ENCODE measurements around the gene KCTD15. TPM values are rescaled to one million over a fixed set of nuclear protein-coding genes. Genes with fewer than 3 reads are reported as not detected.

Gene KCTD15
- total and polyA plus RNA-seq, 4 donors: 0.89 to 13.8 (median 8.1) TPM

DNA sequence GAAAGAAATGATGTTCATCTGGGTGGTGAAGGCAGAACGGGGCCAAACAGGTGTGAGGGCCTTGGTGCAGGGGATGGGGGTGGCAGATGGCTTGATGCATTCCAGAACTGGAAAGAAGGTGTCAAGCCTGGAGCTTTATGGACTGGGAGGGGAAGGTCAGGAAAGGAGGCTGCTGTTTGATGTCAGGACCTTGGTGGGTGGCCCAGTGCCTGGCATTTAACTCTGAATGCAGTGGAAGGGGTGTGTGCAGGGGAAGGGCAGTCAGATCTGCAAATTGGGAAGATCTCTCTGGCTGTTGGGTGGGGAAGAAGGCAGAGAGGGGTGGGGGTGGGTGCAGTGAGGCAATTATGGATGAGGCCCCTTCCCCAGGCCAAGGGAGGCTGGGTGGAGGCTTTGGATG lies 11.7 kb downstream of the KCTD15 start:
- Histone ChIP-seq H3K9ac (ENCODE audit: low read depth in 1 of 2, low read length in 2 of 2) (no peak overlapping the region), H3K27me3 (ENCODE audit: control insufficient read depth in 4 of 4, insufficient read depth in 4 of 4, low read length in 3 of 4) (no peaks in the 10 kb centered on the region), H3K9me3 (ENCODE audit: control insufficient read depth in 4 of 4, low read length in 3 of 4) (no peaks in the 10 kb centered on the region), H3K27ac (ENCODE audit: low read depth in 1 of 2, low read length in 2 of 2) (no peak overlapping the region), H3K36me3 (ENCODE audit: control insufficient read depth in 4 of 4, insufficient read depth in 3 of 4, low read depth in 1 of 4, low read length in 3 of 4) (peaks cover 0 to 4% (median 0%) of the 10 kb centered on the region in 4 donors), H3K4me1 (ENCODE audit: control insufficient read depth in 4 of 4, insufficient read depth in 4 of 4, low read length in 3 of 4) (peaks cover 6 to 10% (median 8%) of the 10 kb centered on the region in 4 donors), H3K4me3 (ENCODE audit: low read depth in 1 of 3, low read length in 3 of 3) (no peak overlapping the region)
- TF ChIP-seq RAD21 (IDR thresholded peaks at IDR 0.05): no peak
- TF ChIP-seq FOXA1 (IDR thresholded peaks at IDR 0.05): no peak
- TF ChIP-seq YY1 (IDR thresholded peaks at IDR 0.05): no peak
- TF ChIP-seq TAF1 (conservative IDR thresholded peaks at IDR 0.05): no peak
- TF ChIP-seq, protein P1, sequence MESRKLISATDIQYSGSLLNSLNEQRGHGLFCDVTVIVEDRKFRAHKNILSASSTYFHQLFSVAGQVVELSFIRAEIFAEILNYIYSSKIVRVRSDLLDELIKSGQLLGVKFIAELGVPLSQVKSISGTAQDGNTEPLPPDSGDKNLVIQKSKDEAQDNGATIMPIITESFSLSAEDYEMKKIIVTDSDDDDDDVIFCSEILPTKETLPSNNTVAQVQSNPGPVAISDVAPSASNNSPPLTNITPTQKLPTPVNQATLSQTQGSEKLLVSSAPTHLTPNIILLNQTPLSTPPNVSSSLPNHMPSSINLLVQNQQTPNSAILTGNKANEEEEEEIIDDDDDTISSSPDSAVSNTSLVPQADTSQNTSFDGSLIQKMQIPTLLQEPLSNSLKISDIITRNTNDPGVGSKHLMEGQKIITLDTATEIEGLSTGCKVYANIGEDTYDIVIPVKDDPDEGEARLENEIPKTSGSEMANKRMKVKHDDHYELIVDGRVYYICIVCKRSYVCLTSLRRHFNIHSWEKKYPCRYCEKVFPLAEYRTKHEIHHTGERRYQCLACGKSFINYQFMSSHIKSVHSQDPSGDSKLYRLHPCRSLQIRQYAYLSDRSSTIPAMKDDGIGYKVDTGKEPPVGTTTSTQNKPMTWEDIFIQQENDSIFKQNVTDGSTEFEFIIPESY (IDR thresholded peaks at IDR 0.05): no peak
- no peak for TF ChIP-seq SP1 (IDR thresholded peaks at IDR 0.05)
- TF ChIP-seq GABPA (IDR thresholded peaks at IDR 0.05 in 1 of 2, conservative IDR thresholded peaks at IDR 0.05 in 1 of 2): no peak
- TF ChIP-seq NR2F2 (IDR thresholded peaks at IDR 0.05): no peak
- TF ChIP-seq, protein P2, sequence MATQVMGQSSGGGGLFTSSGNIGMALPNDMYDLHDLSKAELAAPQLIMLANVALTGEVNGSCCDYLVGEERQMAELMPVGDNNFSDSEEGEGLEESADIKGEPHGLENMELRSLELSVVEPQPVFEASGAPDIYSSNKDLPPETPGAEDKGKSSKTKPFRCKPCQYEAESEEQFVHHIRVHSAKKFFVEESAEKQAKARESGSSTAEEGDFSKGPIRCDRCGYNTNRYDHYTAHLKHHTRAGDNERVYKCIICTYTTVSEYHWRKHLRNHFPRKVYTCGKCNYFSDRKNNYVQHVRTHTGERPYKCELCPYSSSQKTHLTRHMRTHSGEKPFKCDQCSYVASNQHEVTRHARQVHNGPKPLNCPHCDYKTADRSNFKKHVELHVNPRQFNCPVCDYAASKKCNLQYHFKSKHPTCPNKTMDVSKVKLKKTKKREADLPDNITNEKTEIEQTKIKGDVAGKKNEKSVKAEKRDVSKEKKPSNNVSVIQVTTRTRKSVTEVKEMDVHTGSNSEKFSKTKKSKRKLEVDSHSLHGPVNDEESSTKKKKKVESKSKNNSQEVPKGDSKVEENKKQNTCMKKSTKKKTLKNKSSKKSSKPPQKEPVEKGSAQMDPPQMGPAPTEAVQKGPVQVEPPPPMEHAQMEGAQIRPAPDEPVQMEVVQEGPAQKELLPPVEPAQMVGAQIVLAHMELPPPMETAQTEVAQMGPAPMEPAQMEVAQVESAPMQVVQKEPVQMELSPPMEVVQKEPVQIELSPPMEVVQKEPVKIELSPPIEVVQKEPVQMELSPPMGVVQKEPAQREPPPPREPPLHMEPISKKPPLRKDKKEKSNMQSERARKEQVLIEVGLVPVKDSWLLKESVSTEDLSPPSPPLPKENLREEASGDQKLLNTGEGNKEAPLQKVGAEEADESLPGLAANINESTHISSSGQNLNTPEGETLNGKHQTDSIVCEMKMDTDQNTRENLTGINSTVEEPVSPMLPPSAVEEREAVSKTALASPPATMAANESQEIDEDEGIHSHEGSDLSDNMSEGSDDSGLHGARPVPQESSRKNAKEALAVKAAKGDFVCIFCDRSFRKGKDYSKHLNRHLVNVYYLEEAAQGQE (IDR thresholded peaks at IDR 0.05): no peak
- no peak for TF ChIP-seq HNF4A (conservative IDR thresholded peaks at IDR 0.05)
- no peak for TF ChIP-seq RXRA (IDR thresholded peaks at IDR 0.05)
- TF ChIP-seq, protein P3, sequence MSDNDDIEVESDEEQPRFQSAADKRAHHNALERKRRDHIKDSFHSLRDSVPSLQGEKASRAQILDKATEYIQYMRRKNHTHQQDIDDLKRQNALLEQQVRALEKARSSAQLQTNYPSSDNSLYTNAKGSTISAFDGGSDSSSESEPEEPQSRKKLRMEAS (IDR thresholded peaks at IDR 0.05): no peak
- TF ChIP-seq, protein P4, sequence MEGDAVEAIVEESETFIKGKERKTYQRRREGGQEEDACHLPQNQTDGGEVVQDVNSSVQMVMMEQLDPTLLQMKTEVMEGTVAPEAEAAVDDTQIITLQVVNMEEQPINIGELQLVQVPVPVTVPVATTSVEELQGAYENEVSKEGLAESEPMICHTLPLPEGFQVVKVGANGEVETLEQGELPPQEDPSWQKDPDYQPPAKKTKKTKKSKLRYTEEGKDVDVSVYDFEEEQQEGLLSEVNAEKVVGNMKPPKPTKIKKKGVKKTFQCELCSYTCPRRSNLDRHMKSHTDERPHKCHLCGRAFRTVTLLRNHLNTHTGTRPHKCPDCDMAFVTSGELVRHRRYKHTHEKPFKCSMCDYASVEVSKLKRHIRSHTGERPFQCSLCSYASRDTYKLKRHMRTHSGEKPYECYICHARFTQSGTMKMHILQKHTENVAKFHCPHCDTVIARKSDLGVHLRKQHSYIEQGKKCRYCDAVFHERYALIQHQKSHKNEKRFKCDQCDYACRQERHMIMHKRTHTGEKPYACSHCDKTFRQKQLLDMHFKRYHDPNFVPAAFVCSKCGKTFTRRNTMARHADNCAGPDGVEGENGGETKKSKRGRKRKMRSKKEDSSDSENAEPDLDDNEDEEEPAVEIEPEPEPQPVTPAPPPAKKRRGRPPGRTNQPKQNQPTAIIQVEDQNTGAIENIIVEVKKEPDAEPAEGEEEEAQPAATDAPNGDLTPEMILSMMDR (IDR thresholded peaks at IDR 0.05; ENCODE audit: low read depth, low read length, missing input control): no peak
- WGBS: 95% methylated on average over 1 of the region's 1 CpG
- DNase-seq (ENCODE audit: low spot score): no peak

DNA sequence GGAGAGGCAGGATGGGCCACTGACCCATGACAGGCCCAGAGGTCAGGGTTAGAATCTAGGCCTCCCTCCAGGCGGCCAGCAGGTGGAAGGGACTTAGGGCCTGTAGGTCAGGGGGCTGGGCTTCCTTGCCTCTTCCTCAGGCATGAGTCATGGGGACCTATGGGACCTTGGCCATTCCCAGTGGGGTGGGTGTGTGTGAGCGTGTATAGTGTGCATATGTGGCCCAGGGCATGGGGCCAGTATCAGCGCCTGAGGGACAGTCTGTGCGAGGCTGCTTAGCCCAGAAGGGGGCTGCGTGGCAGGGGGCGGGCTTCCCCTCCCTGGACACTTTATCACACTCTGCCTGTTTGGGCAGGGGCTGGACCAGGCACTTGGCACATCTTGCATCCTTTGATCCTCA lies 13.3 kb downstream of the KCTD15 start:
- no peak for DNase-seq (ENCODE audit: low spot score)
- H3K27ac ChIP-seq (ENCODE audit: low read depth in 1 of 2, low read length in 2 of 2): no peak overlapping the region

More for the DNA sequence above, 13.3 kb downstream of the KCTD15 start:
- Histone ChIP-seq H3K4me1 (ENCODE audit: control insufficient read depth in 4 of 4, insufficient read depth in 4 of 4, low read length in 3 of 4) (no peaks in the 10 kb centered on the region), H3K9me3 (ENCODE audit: control insufficient read depth in 4 of 4, low read length in 3 of 4) (no peaks in the 10 kb centered on the region), H3K27me3 (ENCODE audit: control insufficient read depth in 4 of 4, insufficient read depth in 4 of 4, low read length in 3 of 4) (no peaks in the 10 kb centered on the region), H3K36me3 (ENCODE audit: control insufficient read depth in 4 of 4, insufficient read depth in 3 of 4, low read depth in 1 of 4, low read length in 3 of 4) (peaks cover 0 to 4% (median 0%) of the 10 kb centered on the region in 4 donors), H3K4me3 (ENCODE audit: low read depth in 1 of 3, low read length in 3 of 3) (no peak overlapping the region), H3K9ac (ENCODE audit: low read depth in 1 of 2, low read length in 2 of 2) (no peak overlapping the region)
- WGBS: 91% methylated on average over 6 of the region's 6 CpGs
- TF ChIP-seq, protein P2 (IDR thresholded peaks at IDR 0.05): no peak
- TF ChIP-seq SP1 (IDR thresholded peaks at IDR 0.05): no peak
